Activated CD4-positive, alpha-beta memory T cell treated with anti-CD3 and anti-CD28 coated beads, Interleukin-2, amount 10 ng/mL, durations not matched to agents 7 days and 5 days (primary cell): ENCODE measurements around the gene TNS1. TPM values are rescaled to one million over a fixed set of nuclear protein-coding genes. Genes with fewer than 3 reads are reported as not detected.

Experiments used
- CTCF ChIA-PET: fragments of 350-600 bp; sonication (Branson Sonifier 250); formaldehyde crosslinking; loops from one replicate; lab custom pipeline; 2021; ENCODE audit warnings: antibody characterized with exemption, inconsistent platforms; lab: Charles Lee
- POLR2A ChIA-PET: fragments of 350-600 bp; sonication (Branson Sonifier 250); formaldehyde crosslinking; loops from one replicate; lab custom pipeline; 2021; ENCODE audit warnings: antibody characterized with exemption; lab: Charles Lee
- DNase-seq: peaks from one replicate; pipeline ENCODE4 v3.0.0-alpha.2; 2020
- H3K27ac Mint-ChIP-seq: one replicate; pipeline ENCODE4 v1.8.0; 2021; ENCODE audit warnings: mild to moderate bottlenecking, mixed read lengths
- H3K27me3 Mint-ChIP-seq: one replicate; pipeline ENCODE4 v1.8.0; 2021; ENCODE audit warnings: mixed read lengths
- H3K36me3 Mint-ChIP-seq: one replicate; pipeline ENCODE4 v1.8.0; 2021; ENCODE audit warnings: low read depth, mixed read lengths
- H3K4me1 Mint-ChIP-seq: one replicate; pipeline ENCODE4 v1.8.0; 2021; ENCODE audit warnings: mixed read lengths
- H3K4me3 Mint-ChIP-seq: one replicate; pipeline ENCODE4 v1.8.0; 2021; ENCODE audit warnings: mild to moderate bottlenecking, mixed read lengths
- H3K9me3 Mint-ChIP-seq: one replicate; pipeline ENCODE4 v1.8.0; 2021; ENCODE audit warnings: mixed read lengths
- total RNA-seq, 2 experiments: library from RNA; stranded (reverse); gene quantifications; one replicate each; pipeline ENCODE4 v1.2.3, GENCODE V29; 2021

TNS1 gene
- total RNA-seq, 2 experiments from 2014 or later, result 3.2 to 3.4 TPM

DNA sequence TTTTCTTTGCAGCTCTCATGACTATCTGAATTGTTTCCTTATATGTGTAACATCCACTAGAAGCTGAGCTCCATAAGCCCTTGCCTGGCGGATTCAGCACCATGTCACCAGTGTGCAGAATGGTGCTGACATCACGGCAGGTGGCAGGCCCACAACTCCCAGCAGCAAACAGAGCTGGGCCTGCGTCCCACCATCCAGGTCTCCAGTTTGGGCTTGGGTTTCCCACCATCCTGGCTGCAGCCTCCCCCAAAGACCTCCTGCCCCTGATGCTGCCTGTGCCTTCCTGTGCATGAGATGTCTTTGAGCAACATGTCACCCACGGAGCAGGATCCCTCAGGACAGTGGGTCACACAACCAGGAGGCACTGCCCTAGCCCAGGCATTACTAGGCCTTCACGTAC lies 113.1 kb downstream of the TNS1 start:
- ChIA-PET POLR2A (no interaction called here), CTCF (interaction anchor here (1.0 to 2.2 kb wide), 4 partner anchors 100 to 104 kb away, joined by 3 to 6 read pairs (median 4); no protein-coding TSS in a partner anchor)
- DNase-seq, result no peak
- H3K9me3 Mint-ChIP-seq, result no peaks in the 10 kb centered on the region
- H3K4me3 Mint-ChIP-seq, result no peak overlapping the region
- no peak overlapping the region for H3K27ac Mint-ChIP-seq
- no peaks in the 10 kb centered on the region for H3K36me3 Mint-ChIP-seq
- peaks cover 2% of the 10 kb centered on the region for H3K4me1 Mint-ChIP-seq
- no peaks in the 10 kb centered on the region for H3K27me3 Mint-ChIP-seq

DNA sequence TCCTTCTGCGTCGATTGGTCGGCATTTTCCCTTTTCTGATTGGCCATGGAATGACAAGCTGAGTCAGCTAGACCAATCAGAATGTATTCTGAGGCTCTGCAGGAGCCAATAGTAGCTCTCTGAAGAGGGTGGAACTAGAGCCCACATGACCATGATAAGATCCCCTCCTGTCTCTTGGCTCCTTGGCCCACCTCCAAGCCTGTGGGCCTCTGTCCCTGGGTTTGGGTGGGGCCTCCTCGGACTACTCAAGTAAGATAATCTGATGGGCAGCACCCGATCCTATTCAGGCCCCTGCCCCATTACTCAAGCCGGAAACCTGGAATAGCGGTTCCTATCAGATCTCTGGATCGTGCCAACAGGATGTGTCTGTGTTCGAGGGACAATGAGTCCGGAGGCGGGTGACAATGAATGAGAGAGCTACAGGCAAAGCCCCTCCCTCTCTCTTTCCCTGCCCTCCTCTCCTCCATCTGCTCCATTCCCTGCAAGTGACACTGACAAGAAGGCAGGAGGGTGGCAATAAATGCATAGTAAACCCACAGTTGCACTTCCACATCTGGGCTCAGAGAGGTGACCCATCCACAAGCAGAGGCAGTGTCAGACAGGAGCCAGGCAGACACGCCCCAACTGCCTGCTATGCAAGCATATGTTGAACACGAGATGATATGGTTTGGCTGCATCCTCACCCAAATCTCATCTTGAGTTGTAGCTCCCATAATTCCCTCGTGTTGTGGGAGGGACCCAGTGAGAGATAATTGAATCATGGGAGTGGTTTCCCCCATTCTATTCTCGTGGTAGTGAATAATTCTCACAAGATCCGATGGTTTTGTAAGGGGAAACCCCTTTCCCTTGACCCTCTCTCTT lies 114.7 kb downstream of the TNS1 start:
- POLR2A ChIA-PET, result no interaction called here
- Mint-ChIP-seq H3K27me3 (no peaks in the 10 kb centered on the region), H3K9me3 (no peaks in the 10 kb centered on the region), H3K4me1 (peaks cover 2% of the 10 kb centered on the region), H3K27ac (no peak overlapping the region), H3K4me3 (no peak overlapping the region), H3K36me3 (no peaks in the 10 kb centered on the region)
- DNase-seq, result no peak
- CTCF ChIA-PET, result interaction anchor here (1.1 to 4.5 kb wide), 7 partner anchors 13 to 254 kb away, joined by 3 to 59 read pairs (median 4); no protein-coding TSS in a partner anchor

DNA sequence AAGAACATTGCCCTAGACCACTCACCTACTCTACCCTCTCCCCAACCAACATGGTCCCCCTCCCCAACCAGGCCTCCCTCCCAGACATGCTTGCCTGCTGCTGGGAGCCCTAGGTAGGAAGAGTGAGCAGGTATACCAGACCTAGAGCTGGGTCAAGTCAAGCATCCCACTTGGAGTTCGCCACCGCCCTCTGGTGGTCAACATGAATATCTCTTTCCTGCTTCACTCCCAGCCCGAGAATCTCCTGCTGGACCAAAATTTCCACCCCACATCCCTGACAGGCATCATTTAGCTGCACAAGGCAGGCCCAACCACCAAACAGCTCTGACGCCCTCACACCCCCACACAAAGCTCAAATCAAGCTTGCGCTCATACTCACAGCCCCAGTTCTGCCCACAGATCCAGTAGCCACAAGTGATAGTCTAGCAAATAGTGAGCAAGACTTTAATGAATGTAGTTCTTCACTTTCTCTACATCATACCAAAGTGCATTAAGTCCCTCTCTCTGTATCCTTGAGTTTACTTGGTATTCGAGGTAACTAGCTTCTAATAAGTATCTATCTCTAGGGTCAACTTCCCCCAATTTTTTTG lies 116.0 kb downstream of the TNS1 start:
- Mint-ChIP-seq H3K9me3 (no peaks in the 10 kb centered on the region), H3K4me3 (no peak overlapping the region), H3K27me3 (no peaks in the 10 kb centered on the region), H3K27ac (no peak overlapping the region), H3K36me3 (no peaks in the 10 kb centered on the region), H3K4me1 (peaks cover 2% of the 10 kb centered on the region)
- peak; percentile 70 for DNase-seq
- ChIA-PET CTCF (interaction anchor here (0.8 to 4.5 kb wide), 18 partner anchors 11 to 252 kb away, joined by 3 to 59 read pairs (median 4); no protein-coding TSS in a partner anchor), POLR2A (interaction anchor here (1.2 to 1.6 kb wide), 2 partner anchors 97 to 101 kb away, joined by 5 to 6 read pairs; no protein-coding TSS in a partner anchor)

DNA sequence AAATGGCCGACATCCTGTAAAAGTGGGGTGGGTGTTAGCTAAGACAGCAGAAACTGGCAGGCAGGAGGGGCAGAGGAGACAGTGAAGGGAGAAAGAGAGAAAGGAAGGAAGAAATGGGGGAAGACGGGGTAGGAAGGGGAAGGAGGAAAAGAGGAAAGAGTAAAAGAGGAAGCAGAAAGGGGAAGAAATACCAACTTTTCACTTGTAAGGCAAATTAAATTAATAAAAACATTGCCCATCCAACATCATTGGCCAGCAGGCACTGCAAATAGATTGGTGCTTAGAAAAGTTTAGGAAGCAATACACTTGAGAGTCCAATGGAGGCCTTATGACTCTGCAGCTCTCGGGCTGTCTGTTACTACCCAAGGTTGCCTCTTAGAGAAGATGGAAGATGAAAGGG lies 116.7 kb downstream of the TNS1 start:
- CTCF ChIA-PET, result interaction anchor here (1.0 to 4.5 kb wide), 13 partner anchors 11 to 236 kb away, joined by 3 to 59 read pairs (median 4); no protein-coding TSS in a partner anchor

DNA sequence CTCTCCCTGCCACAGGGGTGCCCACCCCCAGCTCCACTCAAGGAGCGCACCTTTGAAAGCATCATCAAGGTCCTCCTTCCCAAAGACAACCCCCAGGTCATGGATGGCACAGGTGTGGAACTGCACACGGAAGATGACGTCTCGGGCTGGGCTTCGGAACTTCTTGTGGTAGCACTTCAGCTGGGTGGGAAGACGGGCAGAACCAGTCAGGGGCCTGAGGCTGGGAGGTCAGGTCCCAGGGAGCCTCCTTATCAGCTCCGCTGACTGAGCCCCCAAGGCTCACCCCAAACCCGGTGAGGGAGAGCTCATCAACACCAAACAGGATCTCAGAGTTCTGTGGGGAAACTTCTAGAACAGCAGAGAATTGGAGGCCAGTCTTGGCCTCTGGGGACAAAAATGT lies 117.8 kb downstream of the TNS1 start:
- no peak overlapping the region for H3K27ac Mint-ChIP-seq

More for the DNA sequence above, 116.7 kb downstream of the TNS1 start:
- no peak for DNase-seq
- Mint-ChIP-seq H3K27ac (no peak overlapping the region), H3K27me3 (no peaks in the 10 kb centered on the region), H3K9me3 (no peaks in the 10 kb centered on the region), H3K36me3 (no peaks in the 10 kb centered on the region), H3K4me3 (no peak overlapping the region), H3K4me1 (peaks cover 2% of the 10 kb centered on the region)
- POLR2A ChIA-PET, result interaction anchor here (1.2 to 1.6 kb wide), 2 partner anchors 96 to 100 kb away, joined by 5 to 6 read pairs; no protein-coding TSS in a partner anchor

DNA sequence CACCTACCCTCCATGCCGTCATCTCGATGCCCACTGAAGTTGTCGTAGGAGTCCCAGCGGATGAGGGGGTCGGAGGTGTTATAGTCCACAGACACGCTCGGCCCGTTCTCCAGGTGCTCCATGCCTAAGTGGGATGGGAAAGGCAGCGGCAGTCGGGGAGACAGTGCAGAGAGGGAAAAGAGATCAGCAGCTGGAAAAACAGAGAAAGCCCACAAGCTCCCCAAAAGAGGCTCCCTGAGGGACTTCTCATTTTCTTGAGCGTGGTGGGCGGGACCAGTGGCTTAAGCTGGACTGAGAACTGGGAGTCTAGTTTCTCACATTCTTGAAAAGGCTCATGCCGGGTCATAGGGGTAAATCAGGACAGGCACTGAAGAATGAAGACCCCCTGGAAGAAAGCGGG lies 121.9 kb downstream of the TNS1 start:
- Mint-ChIP-seq H3K36me3 (no peaks in the 10 kb centered on the region), H3K4me3 (no peak overlapping the region), H3K9me3 (no peaks in the 10 kb centered on the region), H3K27me3 (no peaks in the 10 kb centered on the region), H3K27ac (no peak overlapping the region), H3K4me1 (no peaks in the 10 kb centered on the region)
- no peak for DNase-seq
- ChIA-PET CTCF (interaction anchor here (0.7 to 3.1 kb wide), 2 partner anchors 89 to 95 kb away, joined by 5 to 15 read pairs; no protein-coding TSS in a partner anchor), POLR2A (no interaction called here)

More for the DNA sequence above, 117.8 kb downstream of the TNS1 start:
- Mint-ChIP-seq H3K4me1 (peaks cover 2% of the 10 kb centered on the region), H3K27me3 (no peaks in the 10 kb centered on the region), H3K4me3 (no peak overlapping the region), H3K9me3 (no peaks in the 10 kb centered on the region), H3K36me3 (no peaks in the 10 kb centered on the region)
- POLR2A ChIA-PET, result no interaction called here
- no peak for DNase-seq
- CTCF ChIA-PET, result interaction anchor here (0.8 to 4.5 kb wide), 3 partner anchors 95 to 184 kb away, joined by 3 to 59 read pairs (median 56); partner anchors contain the start of gene RUFY4

DNA sequence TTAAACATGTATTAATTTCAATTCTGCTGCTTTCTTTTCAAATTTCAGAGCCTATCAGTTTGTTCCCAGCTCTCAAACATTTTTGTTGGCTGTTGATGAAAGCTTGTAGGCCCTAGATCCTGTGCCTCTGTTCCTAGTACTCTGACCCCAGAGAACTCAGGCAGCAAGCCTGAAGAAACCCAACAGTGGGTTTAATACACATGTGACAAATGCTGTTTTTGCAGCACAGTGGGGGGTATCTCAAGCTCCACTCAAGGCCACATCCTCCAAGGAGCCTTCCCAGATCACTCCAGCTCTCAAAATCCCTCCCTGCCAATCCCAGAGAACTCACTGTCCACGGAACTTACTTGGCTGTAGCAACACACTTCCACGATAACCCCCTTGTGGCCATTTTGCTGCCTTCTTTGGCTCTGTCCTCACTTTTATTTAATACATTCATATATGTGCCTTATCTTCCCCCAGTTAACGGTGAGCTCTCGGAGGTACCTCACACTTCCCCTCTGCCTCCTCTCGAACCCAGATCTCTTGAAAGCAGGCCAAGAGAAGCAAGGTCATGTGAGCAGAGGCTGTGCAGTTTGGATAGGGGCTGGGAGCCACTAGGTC lies 122.4 kb downstream of the TNS1 start:
- Mint-ChIP-seq H3K9me3 (no peaks in the 10 kb centered on the region), H3K4me3 (no peak overlapping the region), H3K36me3 (no peaks in the 10 kb centered on the region), H3K27me3 (no peaks in the 10 kb centered on the region), H3K27ac (no peak overlapping the region), H3K4me1 (no peaks in the 10 kb centered on the region)
- CTCF ChIA-PET, result interaction anchor here (3.1 kb wide), 1 partner anchor 94 kb away, joined by 15 read pairs; no protein-coding TSS in a partner anchor
- POLR2A ChIA-PET, result no interaction called here
- DNase-seq, result no peak

DNA sequence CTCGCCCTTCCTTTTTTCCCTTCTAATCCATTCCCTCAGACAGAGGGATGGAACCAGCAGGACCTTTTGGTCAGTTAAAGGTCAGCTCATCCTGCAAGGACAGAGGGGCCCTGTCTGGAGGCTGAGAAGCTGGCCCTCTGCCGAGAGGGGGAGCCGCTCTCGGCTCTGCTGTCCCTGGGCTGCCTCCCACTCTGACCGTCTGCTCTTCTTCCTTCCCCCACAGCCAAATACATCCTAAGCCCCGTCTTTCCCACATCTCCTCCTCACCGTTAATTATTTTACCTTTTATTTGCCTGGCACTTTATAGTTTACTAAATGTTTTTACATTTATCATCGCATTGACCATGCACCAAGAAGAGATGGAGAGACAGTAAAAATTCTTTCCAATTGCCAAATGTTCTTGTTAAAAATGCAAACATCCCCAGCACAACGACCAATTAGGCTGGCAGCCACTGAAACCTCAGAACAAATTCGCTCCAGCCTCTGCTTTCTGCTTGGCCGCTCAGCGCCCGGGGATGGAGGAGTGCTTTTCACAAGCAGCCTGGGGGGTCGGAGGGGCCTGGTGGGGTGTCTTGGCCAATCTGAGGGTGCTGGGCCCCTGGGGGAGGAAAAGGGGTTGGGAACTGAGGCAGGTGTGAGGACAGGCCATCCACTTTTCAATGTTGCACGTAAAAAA lies 123.7 kb downstream of the TNS1 start:
- no peaks in the 10 kb centered on the region for H3K9me3 Mint-ChIP-seq
- DNase-seq, result no peak
- H3K4me1 Mint-ChIP-seq, result no peaks in the 10 kb centered on the region
- no peaks in the 10 kb centered on the region for H3K27me3 Mint-ChIP-seq
- POLR2A ChIA-PET, result no interaction called here
- no peaks in the 10 kb centered on the region for H3K36me3 Mint-ChIP-seq
- CTCF ChIA-PET, result no interaction called here
- no peak overlapping the region for H3K27ac Mint-ChIP-seq
- no peak overlapping the region for H3K4me3 Mint-ChIP-seq

DNA sequence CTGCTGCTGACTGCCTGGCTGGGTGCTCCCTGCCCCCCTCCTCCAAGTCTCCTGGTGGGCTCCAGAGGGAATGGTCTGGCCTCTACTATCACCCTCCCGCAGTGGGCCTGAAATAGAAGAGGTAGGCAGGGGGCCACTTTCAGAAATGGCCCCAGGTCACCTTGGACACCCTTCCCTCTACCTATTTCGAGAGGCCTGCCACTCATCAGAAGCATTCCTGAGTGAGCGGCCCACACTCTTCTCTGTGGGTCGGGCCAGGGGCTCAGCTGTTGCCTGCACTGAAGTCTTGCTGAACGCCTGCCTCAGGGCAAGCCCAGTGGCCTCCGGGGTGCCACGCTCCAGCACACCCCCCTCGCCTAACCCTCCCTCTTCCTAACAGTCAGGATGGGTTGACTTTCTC lies 124.9 kb downstream of the TNS1 start:
- no peak overlapping the region for H3K27ac Mint-ChIP-seq
- no peaks in the 10 kb centered on the region for H3K9me3 Mint-ChIP-seq
- ChIA-PET CTCF (no interaction called here), POLR2A (no interaction called here)
- no peaks in the 10 kb centered on the region for H3K36me3 Mint-ChIP-seq
- H3K4me3 Mint-ChIP-seq, result no peak overlapping the region
- no peaks in the 10 kb centered on the region for H3K4me1 Mint-ChIP-seq
- DNase-seq, result no peak
- no peaks in the 10 kb centered on the region for H3K27me3 Mint-ChIP-seq

DNA sequence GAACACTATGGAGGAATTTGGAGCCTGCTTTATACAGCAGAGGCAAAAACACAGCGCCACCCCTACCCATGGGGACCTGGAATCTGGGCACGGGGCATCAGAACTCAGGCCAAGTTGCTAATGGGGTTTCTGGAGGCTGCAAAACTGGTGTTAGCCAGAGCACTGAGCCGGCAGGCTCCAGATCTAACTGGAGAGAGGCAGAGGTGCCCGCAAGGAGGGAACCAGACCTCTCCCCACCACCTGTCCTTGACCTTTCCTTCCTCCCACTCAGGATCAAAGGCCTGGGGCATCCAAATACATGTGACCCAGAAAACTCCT lies 126.6 kb downstream of the TNS1 start:
- ChIA-PET POLR2A (no interaction called here), CTCF (no interaction called here)
- H3K4me3 Mint-ChIP-seq, result no peak overlapping the region
- H3K4me1 Mint-ChIP-seq, result no peaks in the 10 kb centered on the region
- no peaks in the 10 kb centered on the region for H3K36me3 Mint-ChIP-seq
- DNase-seq, result no peak
- H3K9me3 Mint-ChIP-seq, result no peaks in the 10 kb centered on the region
- H3K27ac Mint-ChIP-seq, result no peak overlapping the region
- no peaks in the 10 kb centered on the region for H3K27me3 Mint-ChIP-seq

DNA sequence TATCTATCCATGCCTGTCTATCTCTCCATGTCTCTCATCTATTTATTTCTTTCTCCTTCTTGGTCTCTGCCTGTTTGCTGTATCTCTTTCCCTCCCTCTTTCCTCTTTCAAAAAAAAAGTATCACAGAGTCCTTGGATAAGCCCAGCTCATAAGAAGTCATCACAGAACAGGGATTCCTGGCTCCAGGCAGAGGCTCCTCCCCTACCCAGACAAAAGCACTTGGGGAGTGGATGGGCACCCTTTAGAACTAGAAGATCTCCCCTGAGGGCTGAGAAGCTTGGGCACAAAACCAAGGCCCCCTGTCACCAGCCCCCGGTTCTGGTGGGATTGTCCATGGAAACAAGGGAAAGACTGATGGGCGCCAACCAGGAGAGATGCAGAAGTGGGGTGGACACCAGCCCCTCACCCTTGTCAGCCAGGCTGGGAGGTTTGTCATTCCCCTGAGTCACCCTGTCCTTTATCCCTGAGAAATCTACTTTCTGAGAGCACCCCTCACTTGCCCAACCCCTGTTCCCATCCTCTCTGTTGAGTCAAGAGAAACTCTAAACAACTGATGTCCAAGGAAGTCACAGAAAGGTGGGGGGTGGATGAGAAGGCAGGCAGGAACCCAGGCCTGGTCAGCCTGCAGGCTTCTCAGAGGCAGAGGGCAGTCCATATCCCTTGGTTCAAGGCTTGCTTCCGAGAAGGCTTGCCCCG lies 127.1 kb downstream of the TNS1 start:
- H3K27ac Mint-ChIP-seq, result no peak overlapping the region
- H3K9me3 Mint-ChIP-seq, result no peaks in the 10 kb centered on the region
- H3K36me3 Mint-ChIP-seq, result no peaks in the 10 kb centered on the region
- H3K27me3 Mint-ChIP-seq, result no peaks in the 10 kb centered on the region
- no peaks in the 10 kb centered on the region for H3K4me1 Mint-ChIP-seq
- CTCF ChIA-PET, result interaction anchor here (1.1 to 1.2 kb wide), 2 partner anchors 12 to 90 kb away, joined by 5 to 7 read pairs; no protein-coding TSS in a partner anchor
- POLR2A ChIA-PET, result no interaction called here
- H3K4me3 Mint-ChIP-seq, result no peak overlapping the region
- no peak for DNase-seq

DNA sequence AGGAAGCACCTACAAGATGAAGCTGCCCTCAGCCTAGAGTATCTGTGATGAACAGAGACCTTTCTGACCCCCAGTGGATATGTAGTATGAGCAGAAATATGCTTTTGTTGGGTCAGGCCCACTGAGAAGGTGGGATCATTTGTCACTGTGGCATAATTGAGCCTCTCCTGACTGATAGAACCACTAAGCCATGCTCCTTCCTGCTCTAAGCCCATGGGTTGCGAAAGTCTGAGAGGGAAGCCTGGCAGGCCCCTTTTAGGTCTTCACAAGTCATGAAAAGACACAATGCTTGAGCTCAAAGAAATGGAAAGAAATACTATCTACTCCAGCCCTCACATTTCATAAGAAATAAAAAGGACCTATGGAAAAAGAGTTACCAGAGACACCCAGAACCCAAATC lies 127.7 kb downstream of the TNS1 start:
- Mint-ChIP-seq H3K36me3 (no peaks in the 10 kb centered on the region), H3K4me3 (no peak overlapping the region), H3K9me3 (no peaks in the 10 kb centered on the region), H3K27me3 (no peaks in the 10 kb centered on the region), H3K27ac (no peak overlapping the region), H3K4me1 (no peaks in the 10 kb centered on the region)
- DNase-seq, result no peak
- CTCF ChIA-PET, result interaction anchor here (1.1 to 1.2 kb wide), 2 partner anchors 12 to 90 kb away, joined by 5 to 7 read pairs; no protein-coding TSS in a partner anchor
- POLR2A ChIA-PET, result no interaction called here
